ENCODE results near the gene UBXN7. TPM values are rescaled to one million over a fixed set of nuclear protein-coding genes. Genes with fewer than 3 reads are reported as not detected.

UBXN7 gene
- total and polyA plus RNA-seq, 2 donors (not counting 3 experiments of a cell fraction or from before 2014, with no cell fraction given): 9.9 to 57.0 TPM

DNA sequence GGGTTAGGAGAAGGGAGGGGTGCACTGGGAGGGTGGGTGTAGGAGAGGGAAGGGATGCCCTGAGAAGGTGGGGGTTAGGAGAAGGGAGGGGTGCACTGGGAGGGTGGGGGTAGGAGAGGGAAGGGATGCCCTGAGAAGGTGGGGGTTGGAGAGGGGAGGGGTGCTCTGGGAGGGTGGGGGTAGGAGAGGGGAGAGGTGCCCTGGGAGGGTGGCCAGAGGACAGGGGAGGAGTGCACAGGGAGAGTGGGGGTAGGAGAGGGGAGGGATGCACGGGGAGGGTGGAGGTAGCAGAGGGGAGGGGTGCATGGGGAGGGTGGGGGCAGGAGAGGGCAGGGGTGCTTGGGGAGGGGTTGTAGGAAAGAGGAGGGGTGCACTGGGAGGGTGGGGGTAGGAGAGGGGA is 97.2 kb downstream of the UBXN7 start:
- Histone ChIP-seq H3K27ac (ENCODE audit: insufficient read depth, low read depth, low read length) (no peak overlapping the region), H3K9me1 (replicated peaks; ENCODE audit: control insufficient read depth, extremely low read depth, insufficient read depth, low read length) (no peaks in the 10 kb centered on the region), H3K9me3 (replicated peaks; ENCODE audit: control insufficient read depth, insufficient read depth, low read length) (no peaks in the 10 kb centered on the region), H2AFZ (ENCODE audit: low read depth, low read length) (no peak overlapping the region), H3K27me3 (ENCODE audit: control insufficient read depth in 2 of 2, insufficient read depth in 2 of 2, low read length in 2 of 2) (no peaks in the 10 kb centered on the region), H3K79me2 (ENCODE audit: control insufficient read depth, insufficient read depth, low read length) (no peaks in the 10 kb centered on the region), H3K4me3 (replicated peaks in 1 of 3; ENCODE audit: insufficient read depth in 1 of 3, low read depth in 1 of 3, low read length in 3 of 3) (no peak overlapping the region), H3K4me1 (ENCODE audit: control insufficient read depth, extremely low read depth, insufficient read depth, low read length) (no peaks in the 10 kb centered on the region), H4K20me1 (replicated peaks; ENCODE audit: control insufficient read depth, extremely low read depth, insufficient read depth, low read length) (no peaks in the 10 kb centered on the region), H3K9ac (replicated peaks; ENCODE audit: extremely low read depth, insufficient read depth, low read length) (no peak overlapping the region), H3K4me2 (ENCODE audit: insufficient read depth, low read length) (no peak overlapping the region), H3K36me3 (ENCODE audit: control insufficient read depth in 2 of 2, extremely low read depth in 1 of 2, insufficient read depth in 2 of 2, low read length in 2 of 2) (no peaks in the 10 kb centered on the region)
- intact Hi-C loops (cut with micrococcal nuclease) (no loop called here), dilution Hi-C loops (cut with MboI; ENCODE audit: extremely low pct_ligation_motif_present, low sequenced_read_pairs) (no loop called here)
- ChIA-PET CTCF (no interaction called here), POLR2A (no interaction called here)
- DNase-seq (ENCODE audit: low read depth, low spot score): no peak
- TF ChIP-seq FOS (IDR thresholded peaks at IDR 0.05; ENCODE audit: borderline replicate concordance, insufficient read depth, low read length) (no peak), JUN (IDR thresholded peaks at IDR 0.05; ENCODE audit: borderline replicate concordance, insufficient read depth, insufficient read length, low read depth) (no peak), EZH2 (IDR thresholded peaks at IDR 0.05; ENCODE audit: borderline replicate concordance, low read depth, low read length, severe bottlenecking) (no peak), POLR2AphosphoS5 (IDR thresholded peaks at IDR 0.05; ENCODE audit: insufficient read depth, low read depth, low read length) (no peak), GATA2 (IDR thresholded peaks at IDR 0.05; ENCODE audit: insufficient read depth, insufficient read length, low read depth, low read length) (no peak), MYC (IDR thresholded peaks at IDR 0.05; ENCODE audit: low read depth, low read length) (no peak), POLR2A (IDR thresholded peaks at IDR 0.05; ENCODE audit: low read depth, low read length) (no peak)
- TF ChIP-seq, protein P1, sequence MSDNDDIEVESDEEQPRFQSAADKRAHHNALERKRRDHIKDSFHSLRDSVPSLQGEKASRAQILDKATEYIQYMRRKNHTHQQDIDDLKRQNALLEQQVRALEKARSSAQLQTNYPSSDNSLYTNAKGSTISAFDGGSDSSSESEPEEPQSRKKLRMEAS (IDR thresholded peaks at IDR 0.05; ENCODE audit: insufficient read depth, insufficient read length): no peak
- TF ChIP-seq, protein P2, sequence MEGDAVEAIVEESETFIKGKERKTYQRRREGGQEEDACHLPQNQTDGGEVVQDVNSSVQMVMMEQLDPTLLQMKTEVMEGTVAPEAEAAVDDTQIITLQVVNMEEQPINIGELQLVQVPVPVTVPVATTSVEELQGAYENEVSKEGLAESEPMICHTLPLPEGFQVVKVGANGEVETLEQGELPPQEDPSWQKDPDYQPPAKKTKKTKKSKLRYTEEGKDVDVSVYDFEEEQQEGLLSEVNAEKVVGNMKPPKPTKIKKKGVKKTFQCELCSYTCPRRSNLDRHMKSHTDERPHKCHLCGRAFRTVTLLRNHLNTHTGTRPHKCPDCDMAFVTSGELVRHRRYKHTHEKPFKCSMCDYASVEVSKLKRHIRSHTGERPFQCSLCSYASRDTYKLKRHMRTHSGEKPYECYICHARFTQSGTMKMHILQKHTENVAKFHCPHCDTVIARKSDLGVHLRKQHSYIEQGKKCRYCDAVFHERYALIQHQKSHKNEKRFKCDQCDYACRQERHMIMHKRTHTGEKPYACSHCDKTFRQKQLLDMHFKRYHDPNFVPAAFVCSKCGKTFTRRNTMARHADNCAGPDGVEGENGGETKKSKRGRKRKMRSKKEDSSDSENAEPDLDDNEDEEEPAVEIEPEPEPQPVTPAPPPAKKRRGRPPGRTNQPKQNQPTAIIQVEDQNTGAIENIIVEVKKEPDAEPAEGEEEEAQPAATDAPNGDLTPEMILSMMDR (IDR thresholded peaks at IDR 0.05; ENCODE audit: extremely low read depth in 1 of 2, insufficient read depth in 1 of 2, low read depth in 1 of 2, low read length in 2 of 2): no peak
- FAIRE-seq: no peak
- BruUV-seq (replicated peaks): no TSS peak

All from endothelial cell of umbilical vein (primary cell).